NK-92 treated with Interleukin-12 subunit alpha and Interleukin-12 subunit beta, amount 100 ng/mL, for 24 hours (cell line): Measurements from ENCODE around the gene CLCN2.
"Not testable (repeated sequence)": the region's sequence is repeated elsewhere in the genome, so short reads cannot be mapped to it uniquely, and the experiment has no call there.

Experiments used
- DNase-seq: peaks from one replicate; lab custom pipeline; 2025; lab: John Stamatoyannopoulos, UW

The CLCN2 gene

GRCh38 chr3:184345317-184346144 is 15.9 kb downstream of the CLCN2 start:
- no peak for DNase-seq

- DNase-seq = no peak
These were observed 16.7 kb downstream of the CLCN2 start for GRCh38 chr3:184344579-184345316.

GRCh38 chr3:184343200-184343876 is 18.1 kb downstream of the CLCN2 start:
- no peak for DNase-seq

GRCh38 chr3:184341925-184342324 is 19.5 kb downstream of the CLCN2 start:
- DNase-seq = no peak

- DNase-seq = not testable (repeated sequence)
These were observed 21.8 kb downstream of the CLCN2 start for GRCh38 chr3:184339451-184340135.

GRCh38 chr3:184339001-184339400 is 22.4 kb downstream of the CLCN2 start:
- no peak for DNase-seq

GRCh38 chr3:184338511-184338945 is 22.9 kb downstream of the CLCN2 start:
- no peak for DNase-seq

GRCh38 chr3:184337981-184338380 is 23.4 kb downstream of the CLCN2 start:
- DNase-seq = no peak

- DNase-seq = no peak
These were observed 24.0 kb downstream of the CLCN2 start, which contains the start of gene FAM131A for GRCh38 chr3:184337399-184337714. TSS of gene FAM131A (plus strand) at chr3:184337600. CDS start at chr3:184337631, 31 bp downstream.

- DNase-seq = no peak
These were observed 24.6 kb downstream of the CLCN2 start for GRCh38 chr3:184336547-184337398.

GRCh38 chr3:184335661-184336546 is 25.5 kb downstream of the CLCN2 start:
- no peak for DNase-seq

- no peak for DNase-seq
These were observed 26.1 kb downstream of the CLCN2 start for GRCh38 chr3:184335291-184335660.

GRCh38 chr3:184334470-184335158 is 26.8 kb downstream of the CLCN2 start:
- peak; percentile 23 for DNase-seq

GRCh38 chr3:184333700-184334099 is 27.7 kb downstream of the CLCN2 start:
- no peak for DNase-seq

GRCh38 chr3:184333190-184333589 is 28.2 kb downstream of the CLCN2 start:
- no peak for DNase-seq

GRCh38 chr3:184332370-184333090 is 28.9 kb downstream of the CLCN2 start:
- DNase-seq = no peak

GRCh38 chr3:184328516-184328915 is 32.9 kb downstream of the CLCN2 start:
- no peak for DNase-seq

GRCh38 chr3:184327171-184327570 is 34.2 kb downstream of the CLCN2 start:
- no peak for DNase-seq
